NCI-H345 (cell line): Measurements from ENCODE around the gene WDR45.
A peak's percentile ranks its signal among the peaks of the same experiment; 100 is the strongest.
"Not testable (repeated sequence)": the region's sequence is repeated elsewhere in the genome, so short reads cannot be mapped to it uniquely, and the experiment has no call there.

ENCODE experiments used
- DNase-seq: peaks from one replicate; lab custom pipeline; 2025; lab: John Stamatoyannopoulos, UW

The WDR45 gene

GRCh38 chrX:49079489-49080428, at the start of gene WDR45:
WDR45 (minus strand) TSS chrX:49079887; CDS start chrX:49078095, 1,792 bp downstream.
- peak; percentile 55 for DNase-seq

GRCh38 chrX:49129427-49129826, 49.7 kb upstream of the WDR45 start:
- no peak for DNase-seq

GRCh38 chrX:49127742-49128258, 48.1 kb upstream of the WDR45 start:
- DNase-seq = not testable (repeated sequence)

GRCh38 chrX:49122499-49122898, 42.8 kb upstream of the WDR45 start:
- DNase-seq = no peak

- DNase-seq = no peak
Observed at GRCh38 chrX:49120091-49120490, 40.4 kb upstream of the WDR45 start.

GRCh38 chrX:49117581-49117980, 37.9 kb upstream of the WDR45 start:
- DNase-seq = no peak

- no peak for DNase-seq
Observed at GRCh38 chrX:49116716-49117115, 37.0 kb upstream of the WDR45 start.

- no peak for DNase-seq
Observed at GRCh38 chrX:49116076-49116475, 36.4 kb upstream of the WDR45 start.

- no peak for DNase-seq
Observed at GRCh38 chrX:49111791-49112190, 32.1 kb upstream of the WDR45 start.

GRCh38 chrX:49110417-49110816, 30.7 kb upstream of the WDR45 start:
- no peak for DNase-seq

- no peak for DNase-seq
Observed at GRCh38 chrX:49108641-49109040, 29.0 kb upstream of the WDR45 start.

- no peak for DNase-seq
Observed at GRCh38 chrX:49106930-49107329, 27.2 kb upstream of the WDR45 start.

- DNase-seq = no peak
Observed at GRCh38 chrX:49106296-49106695, 26.6 kb upstream of the WDR45 start.

GRCh38 chrX:49103637-49104036, 23.9 kb upstream of the WDR45 start:
- DNase-seq = no peak

GRCh38 chrX:49102190-49102589, 22.5 kb upstream of the WDR45 start:
- DNase-seq = no peak

- peak; percentile 3 for DNase-seq
Observed at GRCh38 chrX:49101629-49101984, 21.9 kb upstream of the WDR45 start.

GRCh38 chrX:49100704-49101628, 21.3 kb upstream of the WDR45 start:
- peak; percentile 93 for DNase-seq

GRCh38 chrX:49096419-49096818, 16.7 kb upstream of the WDR45 start:
- no peak for DNase-seq

GRCh38 chrX:49089553-49089952, 9.9 kb upstream of the WDR45 start:
- DNase-seq = no peak

GRCh38 chrX:49082271-49082871, 2.7 kb upstream of the WDR45 start:
- DNase-seq = no peak

GRCh38 chrX:49077941-49078340, 1.7 kb downstream of the WDR45 start:
- DNase-seq = no peak

- DNase-seq = no peak
Observed at GRCh38 chrX:49075347-49075746, 4.3 kb downstream of the WDR45 start.
